ENCODE data around the gene DNAH14. TPM values are rescaled to one million over a fixed set of nuclear protein-coding genes. Genes with fewer than 3 reads are reported as not detected.

DNAH14 gene
- total and polyA plus RNA-seq, 9 of the 15 experiments (the other 6 are each of a cell fraction or from before 2014, with no cell fraction given) = 58.4 to 142 (median 98.4) TPM

GRCh38 chr1:225428881-225429455 is 499.5 kb downstream of the DNAH14 start (continued):
- TF ChIP-seq ZNF318 (IDR thresholded peaks at IDR 0.05; ENCODE audit: borderline replicate concordance in 1 of 2, low read depth in 1 of 2) (peak in 1 of 2 experiments; percentile 54; a peak in 1 of 4 replicates), ETV1 (tag; conservative IDR thresholded peaks at IDR 0.05; ENCODE audit: low read depth) (no peak), ZNF217 (CRISPR knock-in tag; IDR thresholded peaks at IDR 0.05) (no peak), RAD21 (CRISPR knock-in tag; conservative IDR thresholded peaks at IDR 0.05 in 1 of 2, IDR thresholded peaks at IDR 0.05 in 1 of 2) (no peak), POU5F1 (IDR thresholded peaks at IDR 0.05; ENCODE audit: borderline replicate concordance, low read depth, low read length, partially characterized antibody) (no peak), FOXK2 (conservative IDR thresholded peaks at IDR 0.05 in 1 of 2, IDR thresholded peaks at IDR 0.05 in 1 of 2; ENCODE audit: low read depth in 2 of 2) (0 out of 4 replicates have a peak, but pooled peaks of 1 of the 2 experiments have one; percentile 57), ESRRA (IDR thresholded peaks at IDR 0.05; ENCODE audit: borderline replicate concordance, low read depth) (no peak), ZFP36 (IDR thresholded peaks at IDR 0.05; ENCODE audit: low read depth, low read length, partially characterized antibody) (no peak), LEF1 (IDR thresholded peaks at IDR 0.05) (no peak; the same call in 1 of the 2 replicates), TRIM24 (IDR thresholded peaks at IDR 0.05) (peak in 1 of 2 experiments; percentile 50; a peak in 3 of 4 replicates), GTF2E2 (tag; IDR thresholded peaks at IDR 0.05) (0 out of 2 replicates have a peak, but pooled peaks have one; percentile 45), ELF4 (CRISPR knock-in tag; IDR thresholded peaks at IDR 0.05) (peak; percentile 73; the same call in 1 of the 2 replicates)
- TF ChIP-seq, protein P1, sequence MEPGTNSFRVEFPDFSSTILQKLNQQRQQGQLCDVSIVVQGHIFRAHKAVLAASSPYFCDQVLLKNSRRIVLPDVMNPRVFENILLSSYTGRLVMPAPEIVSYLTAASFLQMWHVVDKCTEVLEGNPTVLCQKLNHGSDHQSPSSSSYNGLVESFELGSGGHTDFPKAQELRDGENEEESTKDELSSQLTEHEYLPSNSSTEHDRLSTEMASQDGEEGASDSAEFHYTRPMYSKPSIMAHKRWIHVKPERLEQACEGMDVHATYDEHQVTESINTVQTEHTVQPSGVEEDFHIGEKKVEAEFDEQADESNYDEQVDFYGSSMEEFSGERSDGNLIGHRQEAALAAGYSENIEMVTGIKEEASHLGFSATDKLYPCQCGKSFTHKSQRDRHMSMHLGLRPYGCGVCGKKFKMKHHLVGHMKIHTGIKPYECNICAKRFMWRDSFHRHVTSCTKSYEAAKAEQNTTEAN (CRISPR knock-in tag; IDR thresholded peaks at IDR 0.05) = no peak
- TF ChIP-seq, protein P2, sequence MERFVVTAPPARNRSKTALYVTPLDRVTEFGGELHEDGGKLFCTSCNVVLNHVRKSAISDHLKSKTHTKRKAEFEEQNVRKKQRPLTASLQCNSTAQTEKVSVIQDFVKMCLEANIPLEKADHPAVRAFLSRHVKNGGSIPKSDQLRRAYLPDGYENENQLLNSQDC (CRISPR knock-in tag; IDR thresholded peaks at IDR 0.05) = no peak
- TF ChIP-seq, protein P3, sequence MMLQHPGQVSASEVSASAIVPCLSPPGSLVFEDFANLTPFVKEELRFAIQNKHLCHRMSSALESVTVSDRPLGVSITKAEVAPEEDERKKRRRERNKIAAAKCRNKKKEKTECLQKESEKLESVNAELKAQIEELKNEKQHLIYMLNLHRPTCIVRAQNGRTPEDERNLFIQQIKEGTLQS (IDR thresholded peaks at IDR 0.05) = peak; percentile 2; the same call in 1 of the 2 replicates
- TF ChIP-seq, protein P3 (CRISPR knock-in tag; conservative IDR thresholded peaks at IDR 0.05) = no peak

All from K562 (cell line).